Stimulated activated CD8-positive, alpha-beta memory T cell treated with anti-CD3 and anti-CD28 coated beads, Interleukin-15, amount 100 ng/mL, for 1 hour (primary cell): ENCODE results near the gene SRPK1.

Experiments used
- DNase-seq: peaks from one replicate; pipeline ENCODE4 v3.0.0-alpha.2; 2020; ENCODE audit warnings: low read depth

The SRPK1 gene

GRCh38 chr6:35817515-35817914, 103.4 kb downstream of the SRPK1 start:
- no peak for DNase-seq

GRCh38 chr6:35811699-35811995, 109.3 kb downstream of the SRPK1 start:
- no peak for DNase-seq

GRCh38 chr6:35810971-35811698, 109.8 kb downstream of the SRPK1 start:
- no peak for DNase-seq

GRCh38 chr6:35809809-35810208, 111.1 kb downstream of the SRPK1 start:
- DNase-seq: no peak

- no peak for DNase-seq
These were observed 112.2 kb downstream of the SRPK1 start for GRCh38 chr6:35808688-35809087.

GRCh38 chr6:35804996-35805736, 115.7 kb downstream of the SRPK1 start, which contains the start of gene LHFPL5:
Gene LHFPL5 (plus strand): TSS chr6:35805352. CDS start chr6:35805671, 319 bp downstream.
- peak; percentile 9 for DNase-seq

GRCh38 chr6:35801148-35801547, 119.8 kb downstream of the SRPK1 start:
- no peak for DNase-seq

- no peak for DNase-seq
These were observed 122.2 kb downstream of the SRPK1 start for GRCh38 chr6:35798706-35799105.

GRCh38 chr6:35797837-35798526, 122.9 kb downstream of the SRPK1 start:
- DNase-seq: no peak

- no peak for DNase-seq
These were observed 124.7 kb downstream of the SRPK1 start for GRCh38 chr6:35796236-35796635.

- no peak for DNase-seq
These were observed 125.3 kb downstream of the SRPK1 start for GRCh38 chr6:35795453-35796071.

GRCh38 chr6:35794536-35795452, 126.1 kb downstream of the SRPK1 start:
- no peak for DNase-seq

GRCh38 chr6:35790683-35791082, 130.2 kb downstream of the SRPK1 start:
- no peak for DNase-seq

- no peak for DNase-seq
These were observed 132.4 kb downstream of the SRPK1 start for GRCh38 chr6:35788423-35788982.

- no peak for DNase-seq
These were observed 133.4 kb downstream of the SRPK1 start for GRCh38 chr6:35787266-35788218.

GRCh38 chr6:35786810-35787209, 134.1 kb downstream of the SRPK1 start:
- no peak for DNase-seq

- DNase-seq: no peak
These were observed 134.6 kb downstream of the SRPK1 start for GRCh38 chr6:35786272-35786671.

- no peak for DNase-seq
These were observed 136.7 kb downstream of the SRPK1 start for GRCh38 chr6:35784200-35784599.
